ENCODE measurements around the gene PGM2. TPM values are rescaled to one million over a fixed set of nuclear protein-coding genes. Genes with fewer than 3 reads are reported as not detected.

PGM2 gene
- total RNA-seq, 2 experiments from 2014 or later: 10.7 to 11.8 TPM

DNA sequence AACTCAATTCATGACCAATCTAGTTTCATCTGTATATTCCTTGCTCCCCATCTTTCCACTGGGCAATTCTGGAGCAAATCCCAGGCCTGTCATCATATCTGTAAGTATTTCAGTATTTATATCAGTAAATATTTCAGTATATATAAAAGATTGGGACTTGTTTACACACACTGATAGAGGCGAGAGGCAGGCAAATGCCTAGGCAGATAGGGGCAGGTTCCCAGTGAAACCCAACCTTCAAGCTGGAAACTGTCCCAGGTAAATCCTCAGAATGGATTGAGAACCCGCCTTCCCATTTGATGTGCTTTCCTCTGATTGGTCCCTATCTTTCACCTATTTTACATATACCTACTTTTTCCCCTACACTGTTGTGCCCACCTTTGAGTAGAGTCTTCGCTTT, 40.6 kb downstream of the PGM2 start:
- H3K4me3 Mint-ChIP-seq: no peak overlapping the region
- H3K9me3 Mint-ChIP-seq: no peaks in the 10 kb centered on the region
- Histone ChIP-seq H3K27me3 (ENCODE audit: control insufficient read depth in 1 of 2, insufficient read depth in 2 of 2, low read length in 2 of 2) (no peaks in the 10 kb centered on the region), H3K9me3 (ENCODE audit: control insufficient read depth in 1 of 2, insufficient read depth in 1 of 2, low read length in 2 of 2) (no peaks in the 10 kb centered on the region), H3K27ac (ENCODE audit: low read depth in 1 of 2, low read length in 2 of 2) (no peak overlapping the region), H3K36me3 (ENCODE audit: insufficient read depth, low read length) (peaks cover 12% of the 10 kb centered on the region), H3K4me3 (ENCODE audit: low read length) (no peak overlapping the region), H3K4me1 (ENCODE audit: insufficient read depth, low read length) (no peaks in the 10 kb centered on the region)
- H3K27ac Mint-ChIP-seq: no peak overlapping the region
- H3K27me3 Mint-ChIP-seq: no peaks in the 10 kb centered on the region
- intact Hi-C loops (cut with DNase I, micrococcal nuclease): no loop called here
- POLR2A ChIA-PET: interaction anchor here (0.6 kb wide), 1 partner anchor 240 kb away, joined by 3 read pairs; no protein-coding TSS in a partner anchor
- H3K4me1 Mint-ChIP-seq (ENCODE audit: low read depth): peaks cover 8% of the 10 kb centered on the region
- CTCF ChIA-PET: no interaction called here
- no peak for ATAC-seq (ENCODE audit: poor library complexity)
- no peak for DNase-seq
- H3K36me3 Mint-ChIP-seq (ENCODE audit: low read depth): peaks cover 36% of the 10 kb centered on the region
- TF ChIP-seq, protein P1, sequence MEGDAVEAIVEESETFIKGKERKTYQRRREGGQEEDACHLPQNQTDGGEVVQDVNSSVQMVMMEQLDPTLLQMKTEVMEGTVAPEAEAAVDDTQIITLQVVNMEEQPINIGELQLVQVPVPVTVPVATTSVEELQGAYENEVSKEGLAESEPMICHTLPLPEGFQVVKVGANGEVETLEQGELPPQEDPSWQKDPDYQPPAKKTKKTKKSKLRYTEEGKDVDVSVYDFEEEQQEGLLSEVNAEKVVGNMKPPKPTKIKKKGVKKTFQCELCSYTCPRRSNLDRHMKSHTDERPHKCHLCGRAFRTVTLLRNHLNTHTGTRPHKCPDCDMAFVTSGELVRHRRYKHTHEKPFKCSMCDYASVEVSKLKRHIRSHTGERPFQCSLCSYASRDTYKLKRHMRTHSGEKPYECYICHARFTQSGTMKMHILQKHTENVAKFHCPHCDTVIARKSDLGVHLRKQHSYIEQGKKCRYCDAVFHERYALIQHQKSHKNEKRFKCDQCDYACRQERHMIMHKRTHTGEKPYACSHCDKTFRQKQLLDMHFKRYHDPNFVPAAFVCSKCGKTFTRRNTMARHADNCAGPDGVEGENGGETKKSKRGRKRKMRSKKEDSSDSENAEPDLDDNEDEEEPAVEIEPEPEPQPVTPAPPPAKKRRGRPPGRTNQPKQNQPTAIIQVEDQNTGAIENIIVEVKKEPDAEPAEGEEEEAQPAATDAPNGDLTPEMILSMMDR (IDR thresholded peaks at IDR 0.05): no peak

DNA sequence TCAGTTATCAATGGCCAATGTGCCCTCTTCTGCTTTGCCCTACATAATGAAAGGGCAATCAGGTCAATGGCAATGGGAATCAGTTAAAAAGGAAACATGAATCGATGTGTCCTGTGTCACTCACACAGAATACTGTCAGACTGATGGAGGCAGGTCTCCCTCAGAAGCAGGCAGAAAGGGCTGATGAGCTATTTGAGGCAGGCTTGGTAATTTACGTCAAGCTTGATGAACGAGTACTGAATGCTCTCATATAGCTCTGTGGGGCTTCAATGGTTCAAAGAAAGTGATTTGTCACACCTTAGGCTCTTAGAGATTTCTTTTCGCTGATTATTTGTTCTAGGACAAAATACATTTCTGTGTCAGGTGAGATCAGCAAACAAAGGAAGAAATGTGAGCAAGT, 41.8 kb downstream of the PGM2 start:
- H3K4me3 Mint-ChIP-seq: no peak overlapping the region
- ATAC-seq (ENCODE audit: poor library complexity): no peak

DNA sequence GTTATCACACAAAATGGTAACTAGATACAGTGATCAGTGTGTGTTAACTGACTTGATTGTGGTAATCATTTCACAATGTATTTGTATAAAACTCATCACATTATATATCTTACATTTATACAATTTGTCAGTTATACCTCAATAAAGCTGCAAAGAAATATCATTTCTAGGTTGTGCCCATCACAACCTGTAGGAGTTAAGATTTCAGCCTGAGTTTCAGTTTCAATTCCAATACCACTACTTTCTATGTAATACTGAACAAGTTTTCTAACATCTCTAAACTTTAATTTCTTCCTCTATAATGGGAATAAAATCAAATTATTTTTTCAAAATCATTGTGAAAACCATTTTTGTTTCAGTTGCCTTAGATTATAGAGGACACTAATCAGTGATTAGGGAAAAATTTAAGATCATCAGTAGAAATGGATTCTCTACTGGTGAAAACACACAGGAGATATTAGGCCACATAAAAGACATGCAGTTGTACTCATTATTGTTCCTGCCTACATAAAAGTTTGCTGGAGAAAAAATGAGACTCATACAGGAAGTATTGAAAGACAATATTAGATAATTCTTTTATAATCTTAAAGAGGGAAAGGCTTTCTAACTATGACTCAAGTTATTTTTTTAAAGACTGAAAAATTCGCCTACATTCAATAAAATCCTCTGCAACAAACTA, 46.0 kb downstream of the PGM2 start:
- POLR2A ChIA-PET: no interaction called here
- ATAC-seq (ENCODE audit: poor library complexity) (no peak), DNase-seq (no peak)
- H3K4me1 Mint-ChIP-seq (ENCODE audit: low read depth): peaks cover 22% of the 10 kb centered on the region
- intact Hi-C loops (cut with DNase I, micrococcal nuclease): no loop called here
- no peaks in the 10 kb centered on the region for H3K27me3 Mint-ChIP-seq
- TF ChIP-seq, protein P1 (IDR thresholded peaks at IDR 0.05): no peak
- H3K4me3 ChIP-seq (ENCODE audit: low read length): no peak overlapping the region
- H3K4me3 Mint-ChIP-seq: no peak overlapping the region
- no peaks in the 10 kb centered on the region for H3K9me3 ChIP-seq (ENCODE audit: control insufficient read depth in 1 of 2, insufficient read depth in 1 of 2, low read length in 2 of 2)
- H3K4me1 ChIP-seq (ENCODE audit: insufficient read depth, low read length): no peaks in the 10 kb centered on the region
- H3K27me3 ChIP-seq (ENCODE audit: control insufficient read depth in 1 of 2, insufficient read depth in 2 of 2, low read length in 2 of 2): no peaks in the 10 kb centered on the region
- no peaks in the 10 kb centered on the region for H3K9me3 Mint-ChIP-seq
- CTCF ChIA-PET: no interaction called here
- H3K27ac Mint-ChIP-seq: no peak overlapping the region
- peaks cover 14% of the 10 kb centered on the region for H3K36me3 Mint-ChIP-seq (ENCODE audit: low read depth)
- no peak overlapping the region for H3K27ac ChIP-seq (ENCODE audit: low read depth in 1 of 2, low read length in 2 of 2)
- no peaks in the 10 kb centered on the region for H3K36me3 ChIP-seq (ENCODE audit: insufficient read depth, low read length)

More for the DNA sequence above, 41.8 kb downstream of the PGM2 start:
- H3K36me3 ChIP-seq (ENCODE audit: insufficient read depth, low read length): peaks cover 6% of the 10 kb centered on the region
- no peak overlapping the region for H3K4me3 ChIP-seq (ENCODE audit: low read length)
- no peaks in the 10 kb centered on the region for H3K9me3 Mint-ChIP-seq
- no peaks in the 10 kb centered on the region for H3K27me3 ChIP-seq (ENCODE audit: control insufficient read depth in 1 of 2, insufficient read depth in 2 of 2, low read length in 2 of 2)
- no peak overlapping the region for H3K27ac ChIP-seq (ENCODE audit: low read depth in 1 of 2, low read length in 2 of 2)
- H3K9me3 ChIP-seq (ENCODE audit: control insufficient read depth in 1 of 2, insufficient read depth in 1 of 2, low read length in 2 of 2): no peaks in the 10 kb centered on the region
- H3K27ac Mint-ChIP-seq: no peak overlapping the region
- CTCF ChIA-PET: no interaction called here
- POLR2A ChIA-PET: interaction anchor here (0.6 kb wide), 1 partner anchor 15 kb away, joined by 3 read pairs; no protein-coding TSS in a partner anchor
- peaks cover 27% of the 10 kb centered on the region for H3K36me3 Mint-ChIP-seq (ENCODE audit: low read depth)
- TF ChIP-seq, protein P1 (IDR thresholded peaks at IDR 0.05): no peak
- H3K4me1 ChIP-seq (ENCODE audit: insufficient read depth, low read length): no peaks in the 10 kb centered on the region
- H3K4me1 Mint-ChIP-seq (ENCODE audit: low read depth): peaks cover 19% of the 10 kb centered on the region
- DNase-seq: no peak
- no peaks in the 10 kb centered on the region for H3K27me3 Mint-ChIP-seq
- intact Hi-C loops (cut with DNase I, micrococcal nuclease): no loop called here

Measured in CD4-positive, alpha-beta T cell (primary cell).